K562 treated with DMSO at 1 percent for 12 hours (cell line): ENCODE results near the gene FN1. TPM values are rescaled to one million over a fixed set of nuclear protein-coding genes. Genes with fewer than 3 reads are reported as not detected.

Experiments used
- total RNA-seq: library from RNA; unstranded; fragments of 300-600 nt; gene quantifications from 2 replicates; pipeline ENCODE4 v1.2.3, GENCODE V29; 2022; ENCODE audit not compliant: insufficient read depth

The FN1 gene
- total RNA-seq, result 57.7 and 153 TPM in 2 replicates

DNA sequence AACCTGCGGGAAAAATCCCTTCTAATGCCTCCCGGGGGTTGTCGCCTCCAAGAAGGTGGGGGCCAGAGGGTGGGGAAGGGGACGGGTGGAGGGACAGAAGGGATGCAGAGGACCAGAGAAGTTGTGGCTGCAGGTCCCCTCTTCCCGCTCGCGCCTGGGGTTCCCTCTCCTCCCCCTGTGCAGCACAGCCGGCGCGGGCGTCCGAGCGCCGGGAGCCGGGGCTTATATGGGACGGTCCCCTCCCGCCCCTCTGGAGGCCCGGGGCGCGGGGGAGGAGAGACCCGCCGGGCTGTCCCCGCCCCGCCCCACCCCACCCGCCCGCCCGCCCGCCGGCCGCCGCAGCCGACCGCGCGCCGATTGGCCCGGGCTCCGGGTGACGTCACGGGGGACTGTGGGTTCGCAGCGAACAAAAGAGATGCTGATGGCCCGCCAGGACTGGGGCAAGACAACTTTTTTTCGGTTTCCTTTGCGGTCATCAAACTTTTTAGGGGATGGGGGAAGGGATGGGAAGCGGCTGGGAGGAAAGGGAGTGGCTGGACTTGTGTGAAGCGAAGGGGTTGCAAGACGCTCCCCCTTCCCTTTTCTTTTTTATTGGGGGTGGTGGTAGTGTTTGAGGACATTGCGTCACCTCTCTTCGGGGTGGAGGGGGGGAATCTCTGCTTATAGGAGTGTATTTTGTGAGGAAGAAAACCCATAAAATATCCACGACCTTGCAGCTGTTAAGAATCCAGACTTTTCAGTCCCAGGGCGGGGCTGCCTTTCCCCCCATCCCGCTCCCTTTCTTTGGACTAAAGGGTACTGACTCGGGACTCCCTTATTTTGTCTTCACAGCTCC is at the start of gene FN1:
Gene FN1 (minus strand): TSS at position 199 of the 835 bp plus-strand sequence. CDS start 266 bp downstream, outside the sequence.

DNA sequence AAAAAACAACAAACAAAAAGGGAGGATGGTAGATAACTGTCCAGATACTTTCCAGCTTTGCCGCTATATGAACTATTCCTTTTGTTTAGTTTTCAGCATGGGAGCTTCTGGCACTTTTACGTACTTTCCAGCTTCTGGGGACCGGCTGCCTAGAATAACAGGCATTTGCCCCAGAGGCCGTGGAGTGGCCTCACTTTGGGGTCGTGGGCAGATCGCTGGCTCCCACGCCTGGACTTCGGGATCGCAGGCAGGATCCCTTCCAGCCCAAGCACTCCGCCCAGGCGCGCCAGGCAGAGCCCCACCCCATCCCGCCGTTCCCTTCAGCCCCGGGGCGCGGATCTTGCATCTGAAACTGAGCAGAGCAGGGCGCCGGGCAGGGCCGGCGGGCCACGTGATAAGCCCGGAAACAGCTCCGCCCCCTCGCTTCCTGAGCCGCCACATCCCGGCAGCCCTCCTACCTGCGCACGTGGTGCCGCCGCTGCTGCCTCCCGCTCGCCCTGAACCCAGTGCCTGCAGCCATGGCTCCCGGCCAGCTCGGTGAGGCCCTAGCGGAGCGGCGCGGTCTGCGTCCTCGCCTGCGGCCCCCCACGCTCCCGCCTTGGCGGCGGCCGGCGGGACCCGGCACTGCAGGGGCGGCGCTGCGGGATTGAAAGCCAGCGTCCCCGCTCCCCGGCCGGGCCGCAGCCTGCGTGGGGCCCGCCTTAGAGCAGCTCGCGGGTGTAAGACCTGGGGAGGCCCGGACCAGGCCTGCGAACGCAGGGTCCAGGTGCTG is 124.1 kb downstream of the FN1 start, which contains the start of gene ATIC:
Gene ATIC (plus strand): TSS at position 435 of the 772 bp plus-strand sequence. CDS start 84 bp downstream, at position 519.

Other genes with a start within 250 kb of the FN1 start
- gene ATIC, start 124.0 kb downstream of the FN1 start, total RNA-seq, result 116 and 125 TPM in 2 replicates